DMS114 treated with DMSO at 0.1 percent for 48 hours (cell line): ENCODE results near the gene CAMKV.
"Not testable (repeated sequence)": the region's sequence is repeated elsewhere in the genome, so short reads cannot be mapped to it uniquely, and the experiment has no call there.

Source experiments
- DNase-seq: peaks from one replicate; lab custom pipeline; 2025; ENCODE audit not compliant: unreplicated experiment; lab: John Stamatoyannopoulos, UW

CAMKV gene

DNA sequence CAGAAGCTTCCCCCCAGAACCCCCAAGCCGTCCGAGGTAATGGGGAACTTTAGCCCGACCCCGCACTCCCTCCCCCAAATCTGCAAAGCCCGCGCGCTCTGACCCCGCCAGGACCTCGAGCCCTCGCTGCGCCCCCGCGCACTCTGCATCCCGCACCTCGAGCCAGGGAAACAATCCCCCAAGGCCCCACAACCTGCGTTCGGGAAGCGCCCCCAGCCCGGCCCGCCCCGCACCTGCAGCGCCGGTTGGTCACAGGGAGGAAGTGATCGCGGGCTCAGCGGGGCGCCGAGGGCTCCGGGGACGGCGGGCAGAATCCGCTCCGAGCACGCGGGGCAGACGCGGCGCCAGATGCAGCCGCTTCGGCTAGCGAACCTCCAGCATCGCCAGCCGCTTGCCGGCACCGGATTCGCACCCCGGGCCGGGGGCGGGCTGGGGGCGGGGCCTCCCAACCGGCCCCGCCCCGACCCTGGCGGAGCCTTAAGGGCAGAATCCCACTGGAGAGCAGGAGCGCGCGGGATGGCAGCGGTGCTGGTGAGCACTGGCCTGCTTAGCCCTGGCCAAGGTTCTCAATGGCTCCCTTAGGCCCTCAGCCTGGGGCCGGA, at the start of gene CAMKV:
Gene CAMKV, minus strand, starts transcription at position 382 of the 602 bp plus-strand sequence. CDS start 7,518 bp downstream, outside the sequence.
- no peak for DNase-seq

DNA sequence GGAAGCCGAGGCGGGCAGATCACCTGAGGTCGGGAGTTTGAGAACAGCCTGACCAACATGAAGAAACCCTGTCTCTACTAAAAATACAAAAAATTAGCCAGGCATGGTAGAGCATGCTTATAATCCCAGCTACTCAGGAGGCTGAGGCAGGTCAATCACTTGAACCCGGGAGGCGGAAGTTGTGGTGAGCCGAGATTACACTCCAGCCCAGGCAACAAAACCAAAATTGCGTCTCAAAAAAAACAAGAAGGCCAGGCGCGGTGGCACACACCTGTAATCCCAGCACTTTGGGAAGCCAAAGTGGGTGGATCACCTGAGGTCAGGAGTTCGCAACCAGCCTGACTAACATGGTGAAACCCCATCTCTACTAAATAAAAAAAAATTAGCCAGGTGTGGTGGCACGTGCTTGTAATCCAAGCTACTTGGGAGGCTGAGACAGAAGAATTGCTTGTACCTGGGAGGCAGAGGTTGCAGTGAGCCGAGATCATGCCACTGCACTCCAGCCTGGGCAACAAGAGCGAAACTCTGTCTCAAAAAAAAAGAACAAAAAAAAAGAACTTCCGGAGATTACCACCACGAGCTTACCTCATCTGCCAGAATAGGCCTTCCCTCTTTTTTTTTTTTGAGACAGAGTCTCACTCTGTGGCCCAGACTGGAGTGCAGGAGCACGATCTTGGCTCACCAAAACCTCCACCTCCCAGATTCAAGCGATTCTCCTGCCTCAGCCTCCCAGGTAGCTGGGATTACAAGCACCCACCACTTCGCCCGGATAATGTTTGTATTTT, 48.3 kb upstream of the CAMKV start:
- not testable (repeated sequence) for DNase-seq

DNA sequence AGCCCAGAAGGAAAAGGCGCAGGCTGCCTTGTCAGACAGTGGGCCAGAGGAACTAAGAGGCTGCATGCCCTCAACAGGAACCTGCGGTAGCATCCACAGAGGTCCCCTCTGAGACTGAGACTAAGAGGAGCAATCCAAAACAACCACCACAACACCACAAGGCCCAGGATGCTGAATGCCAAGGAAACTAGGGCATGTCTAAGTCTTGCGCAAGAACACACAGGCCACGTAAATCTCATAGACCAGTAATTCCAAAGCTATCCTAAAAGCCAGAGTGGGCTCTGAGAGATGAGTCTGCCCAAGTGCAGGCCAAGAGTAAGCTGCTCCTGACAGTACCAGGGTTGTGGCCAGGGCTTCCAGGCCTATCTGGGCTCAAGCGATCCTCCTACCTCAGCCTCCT, 47.0 kb upstream of the CAMKV start:
- no peak for DNase-seq

GRCh38 chr3:49914906-49915305, 45.2 kb upstream of the CAMKV start:
- no peak for DNase-seq

DNA sequence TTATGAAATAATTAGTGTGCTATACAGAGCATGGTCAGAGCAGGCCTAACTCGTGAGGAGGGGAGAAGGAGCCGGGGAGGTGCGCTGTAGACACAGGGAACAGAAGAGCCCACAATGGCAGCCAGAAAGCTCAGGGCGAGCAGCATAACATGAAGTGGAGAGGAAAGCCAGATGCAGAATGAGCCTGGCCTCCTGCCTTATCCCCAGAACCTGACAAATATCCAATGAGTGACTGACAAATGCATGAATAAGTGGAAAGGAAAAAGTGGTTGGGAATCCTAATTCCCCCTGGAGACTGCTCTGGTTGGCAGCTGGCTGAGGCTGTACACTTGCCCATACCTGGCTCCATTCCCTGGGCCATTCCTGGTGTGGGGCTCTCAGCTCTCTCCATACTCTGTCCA, 43.2 kb upstream of the CAMKV start:
- no peak for DNase-seq

DNA sequence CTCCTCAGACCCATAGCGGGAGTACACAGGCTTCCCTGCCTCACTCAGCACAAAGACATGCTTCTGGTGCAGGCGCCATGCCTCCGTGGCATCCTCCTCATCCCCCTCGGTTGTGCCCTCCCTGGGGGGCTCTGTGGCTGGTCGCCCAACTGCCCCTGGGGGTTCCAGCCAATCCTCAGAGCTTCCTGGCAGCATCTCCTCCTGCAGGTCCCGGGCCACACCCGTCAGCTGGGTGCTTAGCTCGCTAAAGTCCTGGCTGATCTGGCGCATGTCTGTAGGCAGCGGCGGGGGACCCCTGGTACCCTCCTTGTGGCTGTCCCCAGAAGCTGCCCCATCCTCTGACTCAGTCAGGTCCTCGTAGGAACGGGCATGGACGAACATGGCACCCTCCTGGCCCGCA, 41.9 kb upstream of the CAMKV start:
- no peak for DNase-seq

- DNase-seq = no peak
These were observed 41.4 kb upstream of the CAMKV start for GRCh38 chr3:49911124-49911420.

GRCh38 chr3:49910409-49911123, 40.9 kb upstream of the CAMKV start:
- DNase-seq = no peak

DNA sequence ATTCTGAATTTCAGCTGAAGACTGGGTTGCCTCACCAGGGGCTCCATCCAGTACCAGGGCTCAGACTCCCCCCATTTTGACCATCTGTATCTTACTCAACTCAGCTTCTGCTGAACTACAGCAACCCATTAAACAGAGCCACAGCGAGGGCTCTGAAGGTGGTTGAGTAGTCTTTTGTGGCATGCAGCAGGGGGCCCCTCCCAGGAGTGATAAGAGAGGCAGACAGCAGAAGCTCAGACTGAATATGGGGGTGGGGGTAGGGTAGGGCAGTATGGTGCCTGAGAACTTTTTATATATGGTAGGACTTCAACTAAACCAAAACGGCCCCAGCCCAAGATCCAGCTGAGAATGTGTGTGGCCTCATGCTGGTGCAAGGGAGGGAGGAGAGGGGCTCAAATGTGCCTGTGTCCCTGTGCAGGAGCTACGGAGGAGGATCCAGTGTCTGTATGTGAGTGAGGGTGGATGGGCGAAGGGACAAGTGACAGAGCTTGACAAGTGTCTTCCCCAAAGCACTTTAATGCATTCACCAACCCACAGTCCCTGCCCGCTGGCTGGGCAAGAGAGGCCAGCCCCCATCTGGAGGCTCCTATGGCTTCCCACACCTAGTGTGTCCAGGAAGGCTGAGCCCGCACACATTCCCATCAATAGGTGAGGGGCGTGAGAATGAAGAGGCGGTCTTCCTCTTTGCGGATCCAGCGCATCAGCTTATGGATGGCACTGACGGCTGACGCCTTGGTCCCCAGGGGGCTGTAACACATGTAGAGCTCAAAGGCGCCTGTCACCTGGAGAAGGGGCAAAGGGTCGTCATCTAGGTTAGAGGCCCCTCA, 38.9 kb upstream of the CAMKV start:
- no peak for DNase-seq

GRCh38 chr3:49906073-49906743, 36.5 kb upstream of the CAMKV start:
- DNase-seq = peak; percentile 20

DNA sequence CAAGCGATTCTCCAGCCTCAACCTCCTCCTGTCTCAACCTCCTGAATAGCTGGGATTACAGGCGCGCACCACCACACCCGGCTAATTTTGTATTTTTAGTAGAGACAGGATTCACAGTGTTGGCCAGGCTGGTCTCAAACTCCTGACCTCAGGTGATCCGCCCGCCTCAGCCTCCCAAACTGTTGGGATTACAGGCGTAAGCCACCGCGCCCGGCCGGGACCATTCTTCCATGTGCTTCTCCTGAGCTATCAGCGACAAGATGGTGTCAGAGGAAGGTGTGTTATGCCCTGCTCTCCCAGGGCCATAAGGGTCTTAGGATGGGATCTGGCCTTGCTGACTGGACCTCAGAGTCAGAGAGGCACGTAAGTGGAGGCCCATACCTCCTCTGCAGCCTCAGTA, 34.7 kb upstream of the CAMKV start:
- DNase-seq = not testable (repeated sequence)

DNA sequence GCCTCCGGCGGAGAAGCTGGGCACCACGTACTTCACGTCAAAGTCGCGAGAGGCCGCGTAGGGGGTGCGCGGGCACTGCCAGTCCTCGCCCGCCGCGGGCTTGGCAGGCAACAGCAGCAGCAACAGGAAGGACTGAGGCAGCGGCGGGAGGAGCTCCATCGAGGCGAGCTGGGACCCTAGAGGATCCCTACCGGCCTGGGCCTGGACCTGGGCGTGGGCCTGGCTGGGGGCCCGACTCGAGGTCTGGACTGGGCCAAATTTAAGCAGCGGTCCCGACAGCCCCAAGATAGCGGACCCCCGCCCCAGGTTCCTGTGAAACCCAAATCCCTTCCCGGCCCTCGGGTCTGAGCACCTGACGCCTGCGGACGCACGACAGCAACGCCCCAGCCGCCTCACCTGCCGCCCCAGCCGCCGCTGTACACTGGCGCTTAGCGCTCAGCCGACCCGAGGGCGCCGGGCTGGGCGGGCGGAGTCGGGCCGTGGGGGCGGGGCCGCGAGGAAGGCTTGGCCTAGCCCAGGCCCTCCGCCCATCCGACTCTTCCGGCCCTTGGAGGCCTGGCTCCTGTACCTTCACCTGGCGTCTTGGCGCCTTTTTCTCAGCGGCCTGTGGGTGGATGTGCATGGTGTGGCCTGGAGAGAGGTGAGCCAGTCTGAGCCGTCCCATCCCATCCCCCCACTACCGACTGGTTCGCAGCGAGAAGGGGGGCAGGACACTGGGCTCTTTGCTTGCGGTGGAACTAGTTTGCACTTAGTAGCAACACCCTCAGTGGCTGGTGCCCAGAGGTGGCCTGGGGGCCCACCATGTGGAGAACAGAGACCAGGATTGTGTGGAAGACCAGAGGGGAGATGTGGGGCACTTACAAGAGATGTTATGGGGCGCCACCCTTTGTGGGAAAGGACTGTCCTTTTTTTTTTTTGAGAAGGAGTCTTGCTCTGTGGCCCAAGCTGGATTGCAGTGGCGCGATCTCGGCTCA, 34.0 kb upstream of the CAMKV start, which contains the start of gene MST1R:
Gene MST1R, minus strand, starts transcription at position 423 of the 974 bp plus-strand sequence. Its CDS starts 264 bp downstream, at position 159.
- DNase-seq = no peak

DNA sequence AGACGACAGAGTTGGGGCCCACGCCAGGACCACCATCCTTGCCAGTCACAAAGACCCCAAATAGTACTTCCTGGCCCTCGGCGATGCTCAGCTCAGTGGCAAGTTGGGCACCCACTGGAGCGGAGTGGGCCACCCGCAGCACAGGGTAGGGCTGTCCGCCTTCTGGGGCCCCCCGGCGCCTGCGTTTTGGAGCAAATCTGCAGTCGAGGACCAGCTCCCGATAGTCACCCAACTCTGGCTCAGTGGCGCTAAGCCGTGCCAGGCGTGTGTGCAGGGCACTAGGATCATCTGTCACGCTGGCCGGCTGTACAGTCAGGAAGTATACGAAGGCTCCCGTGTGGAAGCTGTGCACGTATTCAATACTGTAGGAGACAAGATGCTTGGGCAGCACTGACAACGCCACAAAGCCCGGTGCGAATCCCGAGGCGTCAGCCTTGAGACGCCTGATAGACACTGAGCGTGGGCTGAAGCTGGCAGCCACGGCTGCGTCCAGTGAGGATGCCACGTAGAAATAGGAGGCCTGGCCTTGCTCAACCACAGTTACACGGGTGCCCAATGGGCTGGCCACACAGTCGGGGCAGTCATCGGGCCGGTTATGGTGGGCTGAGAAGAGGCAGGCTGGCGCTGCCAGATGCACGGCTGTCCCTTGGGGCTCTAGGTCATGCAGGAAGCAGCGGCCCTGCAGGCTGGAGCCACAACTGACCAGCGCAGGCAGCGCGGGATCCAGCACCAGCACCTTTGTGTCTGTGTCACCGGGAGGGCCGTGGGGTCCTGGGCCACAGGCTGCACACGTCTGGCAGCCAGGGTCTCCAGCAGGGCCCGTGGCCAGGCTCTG, 33.0 kb upstream of the CAMKV start:
- DNase-seq = no peak

GRCh38 chr3:49901366-49902339, 31.9 kb upstream of the CAMKV start:
- no peak for DNase-seq

- no peak for DNase-seq
These were observed 30.9 kb upstream of the CAMKV start for GRCh38 chr3:49900491-49901153.

- no peak for DNase-seq
These were observed 30.1 kb upstream of the CAMKV start for GRCh38 chr3:49899815-49900214.

DNA sequence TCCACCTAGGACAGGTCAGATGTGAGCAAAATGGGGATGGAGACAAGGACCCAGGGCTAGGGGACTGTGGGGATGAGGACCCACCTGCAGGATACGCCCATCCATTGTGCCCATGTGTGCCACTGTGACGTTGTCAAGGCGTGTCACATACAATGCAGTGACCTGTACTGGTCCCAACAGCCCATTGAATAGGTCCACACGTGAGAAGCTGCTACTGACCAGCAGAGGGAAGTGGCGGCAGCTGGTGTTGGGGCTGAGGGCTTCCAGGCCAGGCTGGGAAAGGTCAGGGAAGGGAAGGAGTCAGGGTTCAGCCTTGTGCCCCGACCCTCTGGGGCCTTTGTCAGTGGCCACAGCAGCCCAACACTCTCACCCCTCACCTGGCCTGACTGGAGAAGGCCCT, 29.3 kb upstream of the CAMKV start:
- DNase-seq = no peak
